Stimulated activated CD4-positive, alpha-beta T cell treated with anti-CD3 and anti-CD28 coated beads, TNF-alpha, amount 100 ng/mL, for 1 hour (primary cell): ENCODE measurements around the gene ANO10.
"Not testable (repeated sequence)": the region's sequence is repeated elsewhere in the genome, so short reads cannot be mapped to it uniquely, and the experiment has no call there.

Experiments used
- DNase-seq, 3 donors: peaks; one replicate each; pipeline ENCODE4 v3.0.0-alpha.2; 2020; ENCODE audit warnings: low read depth in 3 of 3, low spot score in 1 of 3

ANO10 gene

DNA sequence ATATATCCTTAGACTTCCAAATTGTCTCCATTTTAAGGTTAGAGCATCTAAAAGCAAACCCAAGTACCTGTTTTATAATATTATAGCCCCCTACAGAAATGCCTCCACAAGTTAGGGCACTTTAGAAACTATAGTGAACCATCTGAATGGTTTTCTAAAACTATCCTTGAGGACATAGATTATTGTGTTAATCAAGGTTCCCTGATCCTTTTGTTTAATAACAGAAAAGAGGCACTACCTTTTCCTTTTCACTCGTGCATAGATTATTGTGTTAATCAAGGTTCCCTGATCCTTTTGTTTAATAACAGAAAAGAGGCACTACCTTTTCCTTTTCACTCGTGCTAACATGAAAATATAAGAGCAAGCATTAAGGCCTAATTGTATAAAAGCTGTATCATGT, 143.0 kb downstream of the ANO10 start:
- not testable (repeated sequence) for DNase-seq

DNA sequence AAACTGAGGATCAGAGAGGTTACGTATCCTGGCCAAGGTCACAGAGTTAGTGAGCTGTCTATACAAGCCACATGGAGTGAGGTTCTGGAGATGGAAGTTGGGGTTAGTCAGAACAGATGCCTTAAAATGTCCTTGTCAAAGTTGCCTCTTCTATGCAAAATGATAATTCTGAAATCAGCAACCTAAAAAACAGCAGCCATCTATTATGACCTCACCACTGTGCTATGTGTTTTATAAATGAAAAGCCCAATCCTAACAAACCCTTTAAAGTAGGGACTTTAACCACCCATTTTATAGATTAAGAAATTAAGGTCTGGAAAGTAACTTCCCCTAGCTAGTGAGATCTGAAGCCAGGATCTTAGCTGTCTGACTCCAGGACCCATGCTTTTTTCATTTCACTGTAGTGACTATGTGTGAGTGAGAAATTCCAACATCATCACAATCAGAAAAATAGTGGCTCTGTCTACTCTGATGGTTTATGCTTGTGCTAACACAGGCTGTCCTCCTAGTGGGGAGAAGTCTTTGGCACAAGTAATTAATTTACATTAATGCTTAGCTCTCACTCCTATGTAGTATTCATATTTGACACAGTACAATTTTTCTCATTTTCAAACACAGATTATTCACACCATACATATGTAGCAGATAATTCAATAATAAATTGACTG, 143.6 kb downstream of the ANO10 start:
- DNase-seq, result no peak

DNA sequence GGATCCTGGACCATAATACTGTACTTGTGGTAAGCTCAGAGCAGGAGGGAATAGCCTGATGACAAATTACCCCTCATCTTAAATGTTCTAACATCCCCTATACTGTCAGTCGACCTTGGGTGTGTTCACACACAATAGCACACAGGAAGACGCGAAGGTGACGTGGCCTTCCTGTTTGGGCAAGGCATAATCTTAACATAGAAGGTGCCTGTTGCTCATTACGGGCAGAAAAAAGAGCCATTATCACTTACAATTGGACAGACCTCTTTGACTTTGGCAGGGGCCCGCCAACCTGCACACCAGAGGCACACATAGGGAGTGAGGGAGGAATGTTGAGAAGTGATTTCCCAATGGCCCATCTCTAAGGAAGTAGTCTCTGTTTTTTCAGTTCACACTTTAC, 144.2 kb downstream of the ANO10 start:
- DNase-seq, result peak; percentile 21 to 43 (median 39)

DNA sequence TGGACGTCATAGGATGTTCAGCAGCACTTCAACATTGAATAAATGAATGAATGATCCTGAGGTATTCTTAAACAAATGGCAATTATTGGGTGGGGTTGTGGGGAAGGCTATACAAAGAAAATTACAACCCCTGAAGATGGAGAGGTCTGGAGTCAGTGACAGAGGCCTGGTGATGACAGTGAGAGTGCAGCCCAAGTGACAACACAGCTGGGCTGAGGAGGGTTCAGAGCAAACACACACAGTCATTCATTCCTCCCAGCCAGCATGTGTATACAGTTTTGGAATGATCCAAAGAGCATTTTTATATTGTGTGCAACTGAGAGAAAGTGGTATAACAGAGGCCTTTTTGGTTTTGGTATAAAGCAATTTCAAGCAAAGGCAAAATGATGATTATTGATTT, 148.1 kb downstream of the ANO10 start:
- no peak for DNase-seq

DNA sequence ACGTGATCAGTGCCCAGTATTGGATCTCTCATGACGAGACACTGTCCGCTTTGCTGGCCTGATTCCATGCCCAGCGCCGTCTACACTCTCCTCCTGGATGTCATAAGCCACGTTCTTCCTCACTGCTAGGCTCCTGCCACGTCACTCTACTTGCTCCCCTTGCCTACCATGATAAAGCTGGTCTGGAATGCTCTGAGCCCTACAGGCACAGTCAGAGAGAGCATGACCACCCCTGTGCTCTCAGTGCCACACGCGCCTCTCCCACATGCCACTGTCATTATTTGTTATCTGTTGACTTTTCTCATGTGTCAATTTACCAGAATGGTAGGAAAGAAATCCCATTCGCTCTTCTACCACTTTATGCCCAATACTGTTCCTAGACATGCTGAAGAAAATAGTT, 148.6 kb downstream of the ANO10 start:
- DNase-seq, result no peak

DNA sequence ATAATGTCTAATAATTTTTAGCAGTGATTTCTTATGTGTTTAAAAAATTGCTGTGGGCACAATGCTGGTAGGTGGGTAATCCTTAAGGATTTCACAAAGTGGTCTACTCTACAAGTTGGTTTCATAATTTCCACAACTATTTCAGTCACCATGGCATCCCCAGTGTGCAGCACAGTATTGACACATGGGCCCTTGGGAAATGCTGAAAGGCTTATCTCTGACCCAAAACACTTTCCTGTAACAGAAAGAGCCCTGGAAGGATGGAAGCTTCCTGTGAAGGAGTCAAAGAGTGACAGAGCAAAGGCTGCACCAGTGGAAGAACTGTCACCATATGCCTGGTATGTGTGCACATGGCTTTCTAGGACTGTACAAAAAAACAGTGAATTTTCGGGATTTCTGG, 153.7 kb downstream of the ANO10 start:
- DNase-seq, result no peak

DNA sequence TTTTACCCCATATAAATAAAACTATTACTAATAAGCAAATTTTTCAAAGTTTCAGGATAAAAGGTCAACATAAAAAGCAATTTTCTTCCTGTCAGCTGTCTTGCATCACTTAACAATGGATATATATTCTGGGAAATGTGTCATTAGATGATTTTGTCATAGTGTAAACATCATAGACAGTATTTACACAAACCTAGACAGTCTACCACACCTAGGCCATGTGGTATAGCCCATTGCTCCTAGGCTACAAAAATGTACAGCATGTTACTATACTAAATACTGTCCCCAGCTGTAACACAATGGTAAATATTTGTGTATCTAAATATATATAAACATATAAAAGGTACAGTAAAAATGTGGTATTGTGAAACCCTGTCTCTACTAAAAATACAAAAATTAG, 156.7 kb downstream of the ANO10 start:
- DNase-seq, result no peak

DNA sequence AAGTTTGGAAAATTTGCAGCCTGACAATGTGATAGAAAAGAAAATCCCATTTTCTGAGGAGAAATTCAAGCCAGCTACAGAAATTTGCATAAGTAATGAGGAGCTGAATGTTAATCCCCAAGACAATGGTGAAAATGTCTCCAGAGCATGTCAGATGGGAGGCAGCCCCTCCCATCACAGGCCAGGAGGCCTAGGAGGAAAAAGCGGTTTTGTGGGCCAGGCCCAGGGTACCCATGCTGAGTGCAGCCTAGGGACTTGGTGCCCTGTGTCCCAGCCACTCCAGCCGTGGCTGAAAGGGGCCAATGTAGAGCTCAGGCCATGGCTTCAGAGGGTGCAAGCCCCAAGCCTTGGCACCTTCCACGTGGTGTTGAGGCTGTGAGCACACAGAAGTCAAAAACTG, 159.2 kb downstream of the ANO10 start:
- DNase-seq, result not testable (repeated sequence)

DNA sequence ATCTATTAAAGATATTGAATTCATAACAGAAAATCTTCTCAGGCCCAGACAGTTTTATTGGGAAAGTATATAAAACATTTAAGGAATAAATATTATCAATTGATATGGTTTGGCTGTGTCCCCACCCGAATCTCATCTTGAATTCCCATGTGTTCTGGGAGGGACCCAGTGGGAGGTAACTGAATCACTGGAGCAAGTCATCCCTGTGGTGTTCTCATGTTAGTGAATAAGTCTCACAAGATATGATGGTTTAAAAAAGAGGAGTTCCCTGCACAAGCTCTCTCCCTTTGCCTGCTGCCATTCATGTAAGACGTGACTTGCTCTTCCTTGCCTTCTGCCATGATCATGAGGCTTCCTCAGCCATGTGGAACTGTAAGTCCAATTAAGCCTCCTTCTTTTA, 160.5 kb downstream of the ANO10 start:
- no peak for DNase-seq

DNA sequence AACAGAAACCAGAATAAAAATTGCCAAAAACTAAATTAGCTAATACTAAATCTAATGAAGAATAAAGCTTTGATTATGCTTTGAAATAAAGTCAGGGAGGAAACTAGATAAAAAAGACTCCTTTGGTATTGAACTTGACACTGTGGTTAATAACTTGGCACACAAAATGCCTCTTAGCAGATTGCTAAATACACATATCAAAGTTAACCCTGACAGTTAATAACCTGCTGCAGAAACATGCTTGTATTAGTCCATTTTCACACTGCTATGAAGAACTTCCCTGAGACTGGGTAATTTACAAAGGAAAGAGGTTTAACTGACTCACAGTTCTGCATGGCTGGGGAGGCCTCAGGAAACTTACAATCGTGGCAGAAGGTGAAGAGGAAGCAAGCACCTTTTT, 164.8 kb downstream of the ANO10 start:
- not testable (repeated sequence) for DNase-seq

DNA sequence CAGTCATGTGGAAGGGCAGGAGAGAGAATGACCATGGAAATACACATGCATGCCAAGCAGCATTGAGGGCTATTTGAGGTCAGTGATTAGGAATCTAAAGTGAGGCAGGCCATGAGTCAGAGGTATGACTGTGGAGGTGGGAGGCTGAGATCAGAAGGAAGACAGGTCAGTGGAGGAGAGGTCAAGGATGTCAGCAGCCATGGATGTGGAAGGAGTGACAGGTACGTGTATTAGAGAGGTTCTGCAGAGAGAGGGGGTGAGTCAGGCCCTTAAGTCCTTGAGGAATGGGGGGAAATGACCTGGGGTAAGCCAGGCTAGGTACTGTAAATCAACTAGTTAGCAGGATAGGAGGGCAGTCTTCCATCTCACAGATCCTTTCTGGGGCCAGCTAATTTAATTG, 166.6 kb downstream of the ANO10 start:
- no peak for DNase-seq

DNA sequence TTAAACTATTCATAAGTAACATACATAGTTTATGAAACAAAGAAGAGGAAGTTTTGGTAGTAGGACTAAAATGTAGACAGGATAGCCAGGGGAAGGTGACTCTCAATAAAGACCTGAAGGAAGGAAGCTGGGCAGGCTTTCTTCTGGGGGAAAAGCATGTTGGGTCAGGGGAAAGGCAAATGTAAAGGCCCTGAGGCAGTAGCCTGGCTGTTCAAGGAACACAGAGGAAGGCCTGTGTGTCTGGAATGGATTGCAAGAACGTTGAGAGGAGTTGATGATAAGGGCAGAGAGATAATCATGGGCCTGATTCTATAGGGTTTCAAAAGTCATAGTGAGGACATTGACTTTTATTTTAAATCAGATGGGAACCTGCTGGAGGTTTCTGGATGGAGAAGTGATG, 167.8 kb downstream of the ANO10 start:
- DNase-seq, result no peak

DNA sequence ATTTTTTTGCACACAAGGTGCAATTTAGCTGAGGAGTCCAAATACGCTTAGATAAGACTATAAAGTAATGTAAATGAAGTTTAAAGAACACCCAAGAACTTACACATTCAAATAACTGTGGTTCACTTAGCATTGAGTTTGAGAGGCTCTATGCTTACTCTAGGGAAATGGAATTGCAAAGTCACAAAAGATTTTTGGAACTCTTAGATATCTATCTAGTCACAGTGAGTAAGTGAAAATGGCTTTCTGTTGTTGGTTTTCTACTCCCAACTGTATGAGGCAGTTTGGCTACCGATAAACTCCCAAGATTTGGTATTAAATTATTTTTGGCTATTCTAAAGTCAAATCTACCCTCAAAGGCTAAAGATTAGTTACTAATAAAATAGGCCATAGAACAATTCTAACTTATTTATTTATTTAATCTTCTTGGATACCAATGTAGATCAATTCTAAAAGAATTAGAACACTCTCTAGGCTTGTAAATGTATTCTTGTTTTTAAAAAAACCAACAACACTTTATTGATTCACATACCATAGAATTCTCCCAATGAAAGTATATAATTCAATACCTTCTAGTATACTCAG, 170.0 kb downstream of the ANO10 start:
- no peak for DNase-seq

DNA sequence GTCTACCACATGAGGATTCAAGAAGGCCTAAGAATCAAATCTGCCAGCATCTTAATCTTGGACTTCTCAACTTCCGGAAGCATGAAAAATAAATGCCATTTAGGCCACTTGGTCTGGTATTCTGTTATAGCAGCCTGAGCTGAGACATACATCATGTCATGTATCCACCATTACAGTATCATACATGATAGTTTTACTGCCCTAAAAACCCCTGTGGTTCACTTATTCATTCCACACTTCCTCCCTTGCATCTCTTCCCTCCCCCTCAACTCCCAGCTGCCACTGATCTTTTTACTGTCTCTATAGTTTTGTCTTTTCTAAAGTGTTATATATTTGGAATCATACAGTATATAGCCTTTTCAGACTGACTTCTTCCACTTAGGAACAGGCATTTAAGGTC, 173.7 kb downstream of the ANO10 start:
- DNase-seq, result no peak

DNA sequence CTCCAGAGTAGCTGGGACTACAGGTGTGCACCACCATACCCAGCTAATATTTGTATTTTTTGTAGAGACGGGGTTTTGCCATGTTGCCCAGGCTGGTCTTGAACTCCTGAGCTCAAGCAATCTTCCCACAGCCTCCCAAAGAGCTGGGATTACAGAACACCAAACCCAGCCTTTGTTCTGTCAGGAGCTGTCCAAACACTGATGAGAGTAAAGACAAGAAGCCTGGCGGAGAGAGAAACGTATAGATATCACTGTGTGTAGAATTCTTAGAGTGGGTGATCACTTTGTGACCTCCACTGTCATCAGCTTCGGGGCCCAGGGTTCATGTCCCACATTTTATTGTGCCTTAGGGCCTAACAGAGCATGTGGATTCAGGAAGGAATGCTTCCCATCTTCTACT, 176.0 kb downstream of the ANO10 start:
- no peak for DNase-seq

DNA sequence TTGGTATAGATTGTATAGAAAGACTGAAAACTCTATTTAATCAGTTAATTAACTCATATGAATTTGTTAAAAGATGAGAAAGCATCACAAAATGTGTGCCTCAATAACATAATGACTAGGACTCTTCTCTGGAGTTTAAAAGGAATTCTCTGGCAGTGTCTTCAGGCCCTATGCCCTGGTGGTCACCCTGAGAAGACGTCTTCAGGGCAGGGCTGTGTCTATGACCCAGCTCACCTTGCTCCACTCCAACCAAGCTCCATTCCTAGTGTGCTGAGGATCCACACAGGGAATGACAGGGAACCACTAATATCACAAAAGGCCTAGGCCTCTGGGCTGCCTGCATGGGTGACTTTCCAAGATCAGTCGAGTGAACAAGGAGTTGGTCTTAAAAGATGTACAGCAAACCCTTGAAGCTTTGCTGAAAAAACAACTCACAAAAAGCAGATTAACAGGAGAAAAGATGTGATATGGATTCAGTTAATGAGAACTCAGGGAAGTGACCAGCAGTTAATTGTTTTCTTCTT, 178.9 kb downstream of the ANO10 start:
- DNase-seq, result no peak

DNA sequence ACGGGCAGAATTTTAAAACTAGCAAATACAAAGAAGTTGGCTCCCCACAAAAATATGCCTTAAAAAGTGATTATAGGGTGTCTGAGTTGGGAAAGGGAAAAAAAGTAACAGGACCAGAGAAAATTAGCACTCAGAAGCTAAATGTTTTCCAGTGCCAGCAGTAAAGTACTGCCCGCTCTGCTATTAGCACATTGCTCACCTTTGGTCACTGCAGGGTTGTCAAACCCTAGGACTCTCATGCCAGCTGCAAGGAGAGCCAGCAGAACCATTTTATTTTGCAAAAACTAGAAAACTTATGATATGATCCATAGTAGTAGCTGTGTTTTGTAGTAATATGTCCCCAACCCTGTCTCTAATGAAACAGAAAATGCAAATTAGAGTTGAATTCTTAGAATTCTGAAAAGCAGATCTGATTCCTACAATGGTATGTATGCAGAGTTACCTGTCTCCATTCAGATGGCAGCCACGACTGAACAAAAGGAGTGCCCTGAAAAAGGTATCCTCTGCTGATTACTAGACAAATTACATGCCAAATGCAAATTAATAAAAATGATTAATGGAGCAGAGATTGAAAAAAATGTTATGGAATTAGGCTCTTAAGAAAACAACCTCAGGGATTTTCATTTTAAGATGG, 185.2 kb downstream of the ANO10 start:
- DNase-seq, result no peak

DNA sequence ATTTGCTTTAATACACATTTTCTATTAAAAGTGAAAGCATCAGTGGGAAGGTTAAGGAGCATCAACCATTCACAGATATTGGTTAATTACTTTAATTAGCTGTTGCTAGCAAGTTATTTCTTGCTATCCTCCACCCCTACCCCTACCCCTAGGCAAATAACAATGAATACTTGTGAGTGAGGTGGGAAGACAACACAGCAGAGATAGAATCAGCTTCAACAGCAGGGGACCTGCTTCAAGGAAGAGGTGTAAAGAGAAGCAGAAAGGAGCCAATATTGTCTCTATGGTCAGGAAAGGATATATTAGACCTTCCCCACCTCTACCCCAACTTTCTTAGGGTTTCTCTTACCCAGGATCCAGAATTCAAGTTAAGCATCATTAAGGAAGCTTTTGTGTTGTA, 186.1 kb downstream of the ANO10 start:
- DNase-seq, result no peak

DNA sequence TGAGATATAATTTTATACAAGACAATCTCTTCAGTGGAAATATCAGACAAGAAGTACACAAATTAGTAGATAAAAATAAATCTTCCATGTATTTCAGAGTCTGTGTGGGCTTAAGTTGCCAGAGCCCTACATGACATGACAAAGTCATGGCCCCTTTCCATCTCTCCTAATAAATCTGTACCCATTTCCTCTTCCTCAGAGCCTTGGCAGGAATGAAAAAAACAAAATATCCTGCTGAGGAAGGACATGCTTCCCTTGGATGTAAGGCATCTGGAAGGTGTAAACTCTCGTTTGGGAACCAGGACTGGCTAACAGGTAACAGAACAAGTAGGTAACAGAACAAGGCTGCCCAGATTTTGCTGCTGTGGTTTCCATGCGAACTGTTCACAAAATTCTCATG, 187.4 kb downstream of the ANO10 start:
- DNase-seq, result no peak

DNA sequence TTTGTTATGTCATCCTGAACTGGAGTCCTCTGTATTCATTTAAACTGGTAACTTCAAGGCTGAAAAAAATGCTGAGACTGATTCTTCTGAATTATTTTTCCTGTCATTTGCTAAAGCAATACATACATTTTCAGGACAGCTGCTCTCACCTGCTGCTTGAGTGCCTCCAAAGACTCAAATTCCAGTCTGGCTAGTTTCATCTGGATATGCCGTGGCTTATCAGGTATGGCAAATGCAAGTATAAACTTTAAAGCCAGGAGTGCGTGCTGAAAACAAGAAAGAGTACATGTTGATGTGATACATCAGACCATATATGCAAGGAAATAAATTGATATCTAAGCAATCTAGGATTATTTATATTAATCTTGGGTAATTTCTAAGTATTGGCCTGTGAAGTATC, 189.3 kb downstream of the ANO10 start:
- no peak for DNase-seq

DNA sequence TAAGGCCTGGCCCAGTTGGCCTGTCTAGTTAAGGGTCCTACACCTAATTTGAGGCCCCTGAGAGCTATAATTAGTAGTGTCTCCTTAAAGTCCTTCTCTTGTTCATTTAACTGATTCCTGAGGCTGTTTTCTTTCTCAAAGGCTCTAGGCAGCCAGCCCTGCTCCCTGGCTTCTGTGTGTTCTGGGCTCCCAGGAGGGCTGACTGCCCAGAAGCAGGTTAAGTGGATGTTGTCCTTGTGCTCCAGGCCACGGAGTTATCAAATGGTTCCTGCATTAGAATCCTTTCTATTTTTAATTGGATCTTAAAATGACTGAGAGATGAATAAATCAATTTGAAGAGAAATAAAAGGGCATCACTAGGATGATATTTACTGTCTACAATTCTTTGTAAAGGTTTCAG, 195.4 kb downstream of the ANO10 start:
- no peak for DNase-seq

DNA sequence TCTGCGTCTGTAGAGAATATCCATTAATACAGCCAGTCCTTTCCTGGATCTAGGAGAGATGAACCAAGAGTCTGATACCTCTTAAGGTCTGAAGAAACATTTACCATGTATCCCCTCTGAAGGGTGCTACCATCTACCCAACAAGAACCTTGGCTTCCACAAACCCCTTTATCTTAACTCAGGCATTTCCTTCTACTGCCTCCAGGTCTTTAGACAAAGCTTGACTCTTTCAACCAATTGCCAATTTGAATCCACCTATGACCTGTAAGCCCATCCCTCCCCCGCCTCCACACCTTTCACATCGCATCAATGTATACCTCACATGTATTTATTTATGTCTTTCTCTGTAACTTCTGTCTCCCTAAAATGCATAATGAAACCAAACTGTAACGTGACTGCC, 196.0 kb downstream of the ANO10 start:
- DNase-seq, result no peak

DNA sequence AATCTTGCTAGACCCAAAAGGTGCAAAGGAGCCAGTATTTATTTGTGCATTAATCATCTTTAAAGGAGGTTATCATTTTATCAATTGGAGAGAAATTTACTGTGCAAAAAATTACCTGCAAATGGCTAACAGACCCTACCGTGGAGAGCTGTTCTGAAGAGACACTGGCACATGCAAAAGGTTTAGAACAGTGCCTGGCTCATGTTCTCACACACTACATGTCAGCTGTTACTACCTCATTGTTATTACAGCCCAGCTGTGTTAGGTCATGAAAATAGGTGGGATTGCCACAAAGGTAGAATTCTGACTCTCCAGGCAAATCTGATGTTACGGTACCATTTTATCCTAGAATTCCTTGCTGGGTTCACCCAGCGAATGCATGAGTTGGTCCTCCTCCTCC, 198.2 kb downstream of the ANO10 start:
- DNase-seq, result no peak
